H54 (cell line): ENCODE data around the gene IL17RE.

Source experiments
- DNase-seq: peaks from one replicate; pipeline ENCODE4 v3.0.0; 2011; ENCODE audit warnings: low spot score, mixed read lengths; ENCODE audit not compliant: insufficient read length
- FAIRE-seq: peaks from 3 replicates; lab custom pipeline; 2011; peaks lifted over from hg19 to GRCh38; lab: Jason Lieb, UNC
- POLR2A ChIP-seq: IDR thresholded peaks from 2 replicates; pipeline ENCODE4 v1.6.1; 2011; ENCODE audit warnings: low read depth, mild to moderate bottlenecking, low read length

Gene IL17RE

GRCh38 chr3:9951126-9951525 lies 48.5 kb downstream of the IL17RE start:
- no peak for DNase-seq
- no peak for FAIRE-seq

DNA sequence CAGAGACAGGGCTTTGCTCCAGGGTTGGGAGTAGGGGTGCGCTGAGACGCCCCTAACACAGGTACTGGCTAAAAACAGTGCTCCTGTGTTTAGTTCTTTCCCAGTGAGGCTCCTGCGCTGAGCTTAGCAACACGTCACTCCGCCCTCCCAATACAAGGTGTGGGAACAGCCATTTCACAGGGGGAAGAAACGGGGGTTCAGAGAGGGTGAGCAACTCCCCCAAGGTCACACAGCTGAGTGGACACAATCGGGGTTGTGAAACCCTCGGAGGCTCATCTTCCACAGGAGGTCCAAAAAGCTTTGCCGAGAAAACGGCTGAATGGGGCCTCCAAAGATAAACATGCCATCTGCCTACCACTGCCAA lies 48.9 kb downstream of the IL17RE start:
- FAIRE-seq: no peak
- no peak for TF ChIP-seq POLR2A
- DNase-seq: no peak

More at GRCh38 chr3:9951126-9951525, 48.5 kb downstream of the IL17RE start:
- TF ChIP-seq POLR2A: no peak

- no peak for FAIRE-seq
- peak; percentile 72 for DNase-seq
- TF ChIP-seq POLR2A: no peak
Observed at GRCh38 chr3:9951962-9952805, 49.5 kb downstream of the IL17RE start, which contains the start of gene PRRT3. TSS of gene PRRT3 (minus strand) at chr3:9952408. CDS start at chr3:9950115, 2,293 bp downstream.

- no peak for DNase-seq
- no peak for FAIRE-seq
- TF ChIP-seq POLR2A: no peak
Observed at GRCh38 chr3:9955067-9955502, 52.4 kb downstream of the IL17RE start.

DNA sequence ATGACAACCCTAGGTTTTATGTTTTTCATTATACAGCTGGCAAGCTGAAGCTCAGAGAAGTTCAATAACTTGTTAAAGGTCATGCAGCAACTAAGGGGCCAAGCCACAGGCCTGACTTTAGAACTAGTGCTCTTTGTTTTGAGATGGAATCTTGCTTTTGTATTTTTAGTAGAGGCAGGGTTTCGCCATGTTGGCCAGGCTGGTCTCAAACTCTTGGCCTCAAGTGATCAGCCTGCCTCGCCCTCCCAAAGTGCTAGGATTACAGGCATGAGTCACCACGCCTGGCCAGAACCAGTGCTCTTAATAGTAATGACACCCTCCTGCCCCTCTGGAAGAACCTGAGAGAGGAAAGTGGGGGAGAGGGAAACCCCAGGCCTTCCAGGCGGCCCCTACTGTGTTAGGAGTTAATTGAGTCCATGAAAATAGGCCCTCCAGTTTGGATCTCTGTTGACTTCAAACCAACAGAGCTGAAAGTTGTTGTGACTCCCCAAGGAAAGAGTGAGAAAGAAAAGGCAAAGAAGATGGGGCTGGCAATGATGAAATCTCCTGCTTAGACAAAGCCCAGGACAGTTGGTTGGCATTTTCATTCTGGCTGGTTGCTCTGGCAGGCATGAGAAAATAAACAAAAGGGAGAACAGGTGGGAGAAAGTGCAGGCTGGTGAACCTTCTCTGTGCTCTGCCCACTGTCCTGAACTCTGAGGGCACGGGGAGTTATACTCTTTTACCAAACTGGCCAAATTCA lies 53.1 kb downstream of the IL17RE start:
- no peak for TF ChIP-seq POLR2A
- no peak for DNase-seq
- FAIRE-seq: no peak

- TF ChIP-seq POLR2A: no peak
- FAIRE-seq (no peak), DNase-seq (no peak)
Observed at GRCh38 chr3:9957214-9957613, 54.6 kb downstream of the IL17RE start.

GRCh38 chr3:9965200-9965875 lies 62.7 kb downstream of the IL17RE start:
- DNase-seq: no peak
- no peak for FAIRE-seq
- no peak for TF ChIP-seq POLR2A
